SK-N-MC (cell line): ENCODE data around the gene RRM2.

Experiments used
- DNase-seq: peaks from one replicate; pipeline ENCODE4 v3.0.0-alpha.2; 2011; ENCODE audit warnings: low read depth, low spot score
- H3K27ac ChIP-seq: fragments of 200-600 bp; sonication (generic); 2 replicates; pipeline ENCODE4 v1.5.1; 2016; ENCODE audit warnings: mixed run types
- H3K36me3 ChIP-seq: fragments of 200-600 bp; sonication (generic); 2 replicates; pipeline ENCODE4 v1.6.1; 2017; ENCODE audit warnings: antibody characterized with exemption, low read length, mixed read lengths; ENCODE audit not compliant: insufficient read depth
- H3K4me3 ChIP-seq: fragments of 200-600 bp; sonication (generic); 2 replicates; pipeline ENCODE4 v1.5.1; 2016
- H3K9ac ChIP-seq: fragments of 200-600 bp; sonication (generic); 2 replicates; pipeline ENCODE4 v1.8.0; 2017; ENCODE audit warnings: mixed run types, mixed read lengths; ENCODE audit not compliant: insufficient read length
- H3K9me3 ChIP-seq: fragments of 200-600 bp; sonication (generic); 2 replicates; pipeline ENCODE4 v1.6.1; 2017; ENCODE audit warnings: low read depth, mild to moderate bottlenecking, antibody characterized with exemption, low read length, moderate library complexity, mixed read lengths
- EZH2 ChIP-seq: fragments of 200-600 bp; sonication (generic); IDR thresholded peaks from one replicate; pipeline ENCODE4 v1.6.1; 2017; ENCODE audit warnings: antibody characterized with exemption
- FOXP2 ChIP-seq: optimal IDR thresholded peaks from 2 replicates; pipeline ENCODE3; 2011; ENCODE audit warnings: mild to moderate bottlenecking, moderate library complexity; ENCODE audit not compliant: insufficient read depth; ENCODE audit errors: extremely low read length, control extremely low read depth
- POLR2AphosphoS5 ChIP-seq: IDR thresholded peaks from 2 replicates; pipeline ENCODE4 v1.6.1; 2012; ENCODE audit warnings: mild to moderate bottlenecking, low read depth, low read length, borderline replicate concordance

Gene RRM2

DNA sequence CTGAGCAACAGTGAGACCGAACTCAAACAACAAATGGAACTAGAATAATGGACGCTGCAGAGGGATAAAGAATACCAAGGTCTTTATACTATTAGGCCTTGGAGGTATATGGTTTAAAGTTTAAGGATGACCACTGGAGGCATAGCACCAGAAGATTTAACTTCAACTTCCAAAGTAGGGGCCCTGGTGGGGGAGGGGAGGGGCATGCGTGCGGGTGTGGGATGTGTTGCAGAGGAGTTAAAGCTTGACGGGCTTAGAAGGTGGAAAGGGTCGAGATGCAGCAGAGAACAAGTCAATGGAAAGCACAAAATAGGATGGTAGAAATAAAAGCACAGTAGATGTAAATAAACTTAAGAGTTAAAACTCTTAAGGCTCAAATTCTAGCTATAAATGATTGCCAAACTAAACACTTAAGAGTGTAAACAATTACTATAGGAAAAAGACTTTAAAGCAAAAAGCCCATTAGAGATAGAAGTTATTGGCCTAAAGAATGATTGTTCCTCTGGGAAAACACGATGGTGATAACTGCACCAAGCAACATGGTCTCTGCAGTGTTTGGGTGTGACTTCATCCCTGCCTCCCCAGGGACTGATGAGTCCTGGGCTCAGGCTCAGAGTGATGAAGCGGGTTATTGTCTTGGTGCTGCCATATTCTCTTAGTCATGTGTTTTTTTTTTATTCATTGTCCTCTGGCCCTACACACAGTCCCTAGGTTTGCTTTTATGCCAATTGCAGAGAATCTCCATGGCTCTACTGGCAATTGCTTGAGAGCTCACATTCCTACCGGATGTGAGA, 13.0 kb downstream of the RRM2 start:
- peak overlapping the region; percentile 67; the same call in 1 of the 2 replicates for H3K27ac ChIP-seq
- H3K9ac ChIP-seq = no peak overlapping the region
- TF ChIP-seq POLR2AphosphoS5 (peak; percentile 16; the same call in 1 of the 2 replicates), EZH2 (no peak)
- DNase-seq = no peak
- H3K9me3 ChIP-seq = no peaks in the 10 kb centered on the region
- H3K36me3 ChIP-seq = peaks cover 30% of the 10 kb centered on the region
- H3K4me3 ChIP-seq = no peak overlapping the region

DNA sequence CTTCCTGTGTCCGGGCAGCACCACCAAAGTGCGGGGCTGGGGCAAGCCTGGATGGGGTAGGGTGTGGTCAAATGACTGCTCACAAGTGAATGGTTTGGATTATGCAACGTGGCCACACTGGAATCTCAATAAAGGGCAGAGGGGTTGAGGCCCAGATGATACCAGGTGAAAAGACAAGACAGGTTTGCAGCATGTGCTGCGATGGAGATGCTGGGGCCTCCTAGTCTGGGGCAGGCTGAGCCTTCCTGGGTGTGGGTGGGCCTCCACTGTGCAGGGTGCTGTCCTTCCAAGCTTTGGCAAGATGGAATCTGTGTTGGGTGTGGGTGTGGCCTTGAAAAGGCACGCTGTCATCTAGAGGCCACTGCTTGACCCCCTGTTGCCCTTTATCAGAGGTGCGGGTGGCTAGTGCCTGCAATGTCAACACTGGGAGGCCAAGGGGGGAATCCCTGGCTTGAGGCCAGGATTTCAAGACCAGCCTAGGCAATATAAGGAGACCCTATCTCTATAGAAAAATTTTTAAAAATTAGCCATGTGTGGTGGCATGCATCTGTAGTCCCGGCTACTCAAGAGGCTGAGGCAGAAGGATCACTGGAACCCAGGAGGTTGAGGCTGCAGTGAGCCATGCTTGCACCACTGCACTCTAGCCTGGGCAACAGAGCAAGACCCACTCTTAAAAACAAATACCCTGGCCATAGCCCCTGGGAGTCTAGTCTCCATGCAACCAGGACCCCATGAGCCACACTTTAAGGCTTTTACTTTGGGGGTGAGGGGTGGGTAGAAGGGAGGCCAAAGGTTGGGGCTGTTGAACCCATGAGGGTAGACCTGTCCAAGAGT, 13.8 kb downstream of the RRM2 start:
- Histone ChIP-seq H3K36me3 (peaks cover 22% of the 10 kb centered on the region), H3K27ac (peak overlapping the region; percentile 57; the same call in 1 of the 2 replicates), H3K9me3 (no peaks in the 10 kb centered on the region), H3K9ac (no peak overlapping the region), H3K4me3 (no peak overlapping the region)
- TF ChIP-seq FOXP2 (no peak), POLR2AphosphoS5 (0 out of 2 replicates have a peak, but pooled peaks have one; percentile 24)
- DNase-seq = no peak

- peaks cover 13% of the 10 kb centered on the region for H3K36me3 ChIP-seq
- H3K9me3 ChIP-seq = no peaks in the 10 kb centered on the region
- no peak for DNase-seq
- H3K4me3 ChIP-seq = no peak overlapping the region
- H3K27ac ChIP-seq = no peak overlapping the region
- TF ChIP-seq EZH2 (no peak), FOXP2 (no peak), POLR2AphosphoS5 (no peak; the same call in 1 of the 2 replicates)
- no peak overlapping the region for H3K9ac ChIP-seq
Observed at GRCh38 chr2:10137053-10137843, 14.7 kb downstream of the RRM2 start.

DNA sequence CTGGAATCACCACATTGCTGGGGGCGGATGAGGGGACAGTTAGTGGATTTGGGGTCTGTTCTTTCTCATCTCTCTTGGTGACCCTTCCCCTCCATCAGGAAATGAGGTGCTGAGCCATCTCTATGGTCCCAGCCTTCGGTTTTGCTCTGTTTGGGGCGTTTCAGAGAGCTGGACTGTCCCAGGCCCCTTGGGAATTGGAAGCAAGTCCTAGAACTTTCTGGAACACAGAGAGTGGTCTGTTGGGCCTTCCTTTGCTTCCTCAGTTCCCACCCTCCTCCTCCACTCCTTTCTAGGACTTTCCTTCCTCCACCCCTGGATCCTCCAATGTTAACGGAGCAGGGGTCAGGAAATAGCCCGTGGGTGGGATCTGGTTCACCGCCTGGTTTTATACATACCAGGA, 17.0 kb downstream of the RRM2 start:
- no peak overlapping the region for H3K27ac ChIP-seq
- DNase-seq = no peak
- no peaks in the 10 kb centered on the region for H3K9me3 ChIP-seq
- no peak overlapping the region for H3K4me3 ChIP-seq
- no peak for TF ChIP-seq EZH2
- H3K36me3 ChIP-seq = peaks cover 4% of the 10 kb centered on the region; the same call in 1 of the 2 replicates
- H3K9ac ChIP-seq = no peak overlapping the region

DNA sequence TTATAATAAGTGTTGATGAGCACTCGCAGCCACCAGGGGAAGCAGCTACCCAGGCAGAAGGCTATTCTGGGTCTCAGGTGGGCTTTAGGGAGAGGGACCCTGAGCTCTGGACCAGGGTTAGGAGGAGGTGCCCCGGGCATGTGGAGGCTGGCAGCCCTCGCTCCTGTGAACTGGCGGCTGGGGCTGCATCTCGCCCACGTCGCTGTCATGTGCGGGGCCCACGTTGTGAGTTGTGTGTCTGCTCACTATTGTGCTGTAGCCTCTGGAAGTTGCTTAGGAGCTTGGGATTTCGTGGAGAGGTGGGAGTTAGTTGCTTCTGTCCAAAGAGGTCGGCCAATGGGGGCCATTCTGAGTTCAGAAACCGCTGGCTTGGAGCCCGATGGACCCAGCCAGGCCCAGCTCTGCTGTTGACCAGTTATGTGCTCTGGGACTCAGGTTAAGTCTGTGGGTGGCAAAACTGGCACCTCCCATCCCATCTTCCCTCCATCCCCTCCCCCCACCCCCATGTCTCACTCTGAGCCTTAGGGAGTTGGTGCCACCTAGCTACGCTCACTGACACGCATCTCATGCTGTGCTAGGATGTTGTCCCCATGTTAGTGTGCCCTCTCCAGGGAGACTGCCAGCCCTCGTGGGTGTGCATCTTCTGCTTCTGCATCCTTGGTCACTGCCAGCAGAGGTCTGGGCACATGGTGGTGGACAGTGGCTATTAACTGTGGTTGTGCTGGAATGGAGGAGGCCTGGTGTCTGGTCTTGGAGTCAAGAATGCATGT, 18.5 kb downstream of the RRM2 start:
- peaks cover 4% of the 10 kb centered on the region; the same call in 1 of the 2 replicates for H3K36me3 ChIP-seq
- no peak overlapping the region for H3K27ac ChIP-seq
- no peaks in the 10 kb centered on the region for H3K9me3 ChIP-seq
- H3K4me3 ChIP-seq = no peak overlapping the region
- TF ChIP-seq EZH2 (no peak), POLR2AphosphoS5 (no peak), FOXP2 (no peak)
- no peak for DNase-seq
- no peak overlapping the region for H3K9ac ChIP-seq

DNA sequence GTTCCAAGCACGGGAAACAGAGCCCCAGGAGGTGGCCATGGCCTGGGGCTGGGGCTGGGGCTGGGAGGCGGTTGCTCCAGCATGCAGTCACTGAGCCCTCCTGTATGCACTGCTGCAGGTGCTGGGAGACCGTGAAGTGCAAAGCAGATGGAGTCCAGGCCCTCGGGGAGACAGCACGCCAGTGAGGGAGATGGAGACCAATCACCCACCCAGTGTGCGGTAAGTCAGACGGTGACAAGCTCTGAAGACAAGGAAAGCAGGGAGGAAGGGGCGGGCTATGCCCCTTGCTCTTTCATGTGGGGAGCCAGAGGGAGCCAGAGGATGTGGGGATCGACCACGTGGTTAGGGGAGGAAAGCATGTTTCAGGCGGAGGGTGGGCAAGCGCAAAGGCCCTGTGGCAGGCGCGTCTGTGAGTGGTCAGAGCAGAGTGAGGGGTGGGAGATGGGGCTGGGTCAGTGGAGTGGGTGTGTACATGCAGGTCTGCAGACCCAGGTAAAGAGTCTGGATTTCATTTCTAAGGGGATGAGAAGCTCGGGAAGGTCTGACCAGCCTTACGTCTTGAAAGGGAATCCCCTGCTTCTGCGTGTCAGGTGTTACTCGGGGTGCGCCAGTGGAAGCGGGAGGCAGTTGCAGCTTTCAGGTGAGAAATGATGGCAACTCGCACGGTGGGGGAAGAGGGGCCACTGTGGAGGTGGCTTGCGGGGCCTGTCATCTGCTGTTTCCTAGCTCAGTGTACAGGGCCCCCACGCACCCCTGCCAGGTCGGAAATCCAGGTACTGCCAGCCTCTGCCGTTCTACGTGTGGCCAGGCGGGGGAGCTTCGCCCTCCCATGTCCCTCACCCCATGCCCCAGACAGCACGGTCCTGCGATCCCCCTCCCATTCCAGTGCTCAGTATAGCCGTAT, 19.4 kb downstream of the RRM2 start:
- TF ChIP-seq POLR2AphosphoS5 = no peak
- no peak for TF ChIP-seq FOXP2
- no peak for TF ChIP-seq EZH2
- no peak for DNase-seq
- no peak overlapping the region for H3K4me3 ChIP-seq
- H3K36me3 ChIP-seq = peaks cover 4% of the 10 kb centered on the region; the same call in 1 of the 2 replicates
- no peak overlapping the region for H3K27ac ChIP-seq
- no peak overlapping the region for H3K9ac ChIP-seq
- H3K9me3 ChIP-seq = no peaks in the 10 kb centered on the region

GRCh38 chr2:10142640-10142965, 20.1 kb downstream of the RRM2 start:
- TF ChIP-seq FOXP2 (no peak), EZH2 (no peak), POLR2AphosphoS5 (no peak)
- DNase-seq = no peak
- no peak overlapping the region for H3K4me3 ChIP-seq
- H3K9ac ChIP-seq = no peak overlapping the region
- H3K9me3 ChIP-seq = no peaks in the 10 kb centered on the region
- H3K36me3 ChIP-seq = peaks cover 4% of the 10 kb centered on the region; the same call in 1 of the 2 replicates
- H3K27ac ChIP-seq = no peak overlapping the region
